GM18505 (cell line): ENCODE measurements around the gene FAM184A.

Source experiments
- ATAC-seq: cut with Tn5 transposase; IDR thresholded peaks from one replicate; pipeline ENCODE4 v1.9.1; 2021; ENCODE audit not compliant: unreplicated experiment
- POLR2A ChIP-seq: IDR thresholded peaks from 4 replicates; pipeline ENCODE4 v1.6.1; 2011; ENCODE audit warnings: borderline replicate concordance; ENCODE audit not compliant: insufficient read depth, insufficient read length; ENCODE audit errors: extremely low read depth

Gene FAM184A

DNA sequence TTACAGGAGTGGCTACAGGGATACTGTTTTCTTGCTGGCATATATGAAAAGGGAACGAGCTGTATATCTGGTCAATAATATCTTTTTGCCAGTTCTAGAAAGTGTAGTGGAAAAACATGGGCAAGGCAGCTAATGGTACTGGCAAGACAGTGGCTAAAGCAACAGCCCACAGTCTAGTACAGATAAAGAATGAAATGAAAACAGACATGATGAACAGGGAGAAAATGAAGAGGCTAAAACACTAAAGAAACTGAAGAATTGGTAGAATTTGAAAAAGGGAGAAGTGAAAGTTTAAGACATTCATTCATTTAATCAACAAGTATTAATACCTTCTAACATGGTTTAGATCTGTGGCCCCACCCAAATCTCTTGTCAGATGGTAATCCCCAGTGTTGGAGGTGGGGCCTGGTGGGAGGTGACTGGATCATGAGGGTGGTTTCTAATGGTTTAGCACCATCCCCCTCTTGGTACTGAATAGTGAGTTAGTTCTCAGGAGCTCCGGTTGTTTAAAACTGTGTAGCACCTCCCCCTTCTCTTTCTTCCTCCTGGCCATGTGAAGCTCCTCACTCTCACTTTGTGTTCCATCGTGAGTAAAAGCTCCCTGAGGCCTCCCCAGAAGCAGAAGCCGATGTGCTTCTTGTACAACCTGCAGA lies 18.1 kb downstream of the FAM184A start:
- no peak for TF ChIP-seq POLR2A
- ATAC-seq = no peak

DNA sequence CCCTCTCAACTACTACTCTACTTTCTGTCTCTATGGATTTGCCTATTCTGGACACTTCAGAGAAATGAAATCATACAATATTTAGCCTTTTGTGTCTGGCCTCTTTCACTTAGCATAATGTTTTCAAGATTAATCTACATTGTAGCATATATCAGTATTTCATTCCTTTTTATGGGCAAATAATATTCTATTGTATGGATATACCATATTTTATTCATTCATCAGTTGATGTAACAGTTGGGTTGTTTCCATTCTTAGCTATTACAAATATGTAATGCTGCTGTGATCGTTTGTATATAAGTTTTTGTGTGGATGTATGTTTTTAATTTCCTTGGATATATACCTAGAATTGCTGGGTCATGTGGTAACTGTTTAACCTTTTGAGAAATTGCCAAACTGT lies 23.4 kb downstream of the FAM184A start:
- TF ChIP-seq POLR2A = no peak
- ATAC-seq = no peak

DNA sequence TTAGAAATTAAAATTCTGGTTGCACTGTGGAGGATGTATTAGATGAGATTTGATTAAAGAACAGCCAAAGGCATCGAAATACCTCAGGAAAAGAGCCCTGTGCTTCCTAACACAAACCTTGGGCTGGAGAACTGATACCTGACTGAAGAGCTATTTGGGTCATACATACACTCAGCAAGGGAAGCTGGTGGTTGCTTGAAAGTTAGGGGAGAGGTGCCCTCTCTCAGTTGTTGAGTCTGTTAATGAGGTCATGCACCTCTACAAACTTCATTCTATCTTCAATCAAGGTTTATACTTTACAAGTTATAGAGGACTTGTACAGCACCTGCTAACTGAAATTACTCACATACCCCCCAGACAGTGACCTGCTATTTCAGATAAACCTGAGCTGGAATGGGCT lies 25.5 kb downstream of the FAM184A start:
- ATAC-seq = no peak
- TF ChIP-seq POLR2A = no peak

DNA sequence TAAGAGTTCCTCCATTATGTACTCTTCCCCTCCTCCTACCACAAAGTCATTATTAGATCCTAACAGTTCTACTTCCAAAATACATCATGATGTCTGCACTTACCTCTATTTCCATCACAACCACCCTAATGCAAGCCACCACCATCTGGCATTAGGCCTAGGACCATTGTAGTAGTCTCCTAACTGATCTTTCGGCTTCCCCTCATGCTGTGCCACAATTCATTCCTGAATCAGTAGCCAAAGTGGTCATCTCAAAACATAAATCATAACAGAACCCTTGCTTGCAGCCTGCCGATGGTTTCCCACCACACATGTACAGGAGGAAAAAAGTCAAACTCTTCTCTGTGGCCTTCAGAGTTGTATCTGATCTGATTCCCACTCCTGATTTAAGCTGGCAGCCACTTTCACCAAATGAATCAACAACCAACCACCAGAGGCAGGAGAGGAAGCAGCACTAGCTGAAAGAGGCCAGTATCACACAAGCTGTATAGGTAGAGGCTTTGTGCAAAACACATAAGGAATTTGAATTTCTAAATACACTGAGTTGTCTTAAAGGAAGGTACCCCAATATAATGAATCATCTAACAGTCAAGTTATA lies 26.1 kb downstream of the FAM184A start:
- no peak for TF ChIP-seq POLR2A
- ATAC-seq = peak; percentile 50

DNA sequence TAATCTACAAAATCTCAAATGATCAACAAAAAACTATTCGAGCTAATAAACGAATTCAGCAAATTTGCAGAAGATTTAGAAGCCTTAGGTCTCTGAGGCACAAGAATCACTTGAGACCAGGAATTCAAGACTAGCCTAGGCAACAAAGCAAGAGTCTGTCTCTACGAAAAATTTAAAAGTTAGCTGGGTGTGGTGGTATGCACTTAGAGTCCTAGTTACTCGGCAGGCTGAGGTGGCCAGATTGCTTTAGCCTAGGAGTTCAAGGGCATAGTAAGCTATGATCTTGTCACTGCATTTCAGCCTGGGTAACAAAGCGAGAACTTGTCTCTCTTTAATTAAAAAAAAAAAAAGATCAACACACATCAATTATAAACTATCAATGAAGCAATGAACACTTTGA lies 34.2 kb downstream of the FAM184A start:
- ATAC-seq = no peak
- no peak for TF ChIP-seq POLR2A

DNA sequence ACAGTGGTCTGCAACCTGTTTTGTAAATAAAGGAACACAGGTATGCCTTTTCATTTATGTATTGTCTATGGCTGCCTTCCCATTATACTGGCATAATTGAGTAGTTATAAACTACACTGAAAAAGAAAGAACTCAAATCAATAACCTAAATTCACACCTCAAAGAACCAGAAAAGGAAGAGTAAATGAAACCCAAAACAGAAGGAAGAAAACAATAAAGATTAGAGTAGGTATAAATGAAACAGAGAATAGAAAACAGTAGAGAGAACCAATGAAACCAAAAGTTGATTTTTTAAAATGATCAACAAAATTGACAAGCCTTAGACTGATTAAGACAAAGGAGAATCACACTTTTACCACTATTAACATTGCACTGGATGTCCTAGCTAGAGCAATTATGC lies 34.7 kb downstream of the FAM184A start:
- ATAC-seq = no peak
- no peak for TF ChIP-seq POLR2A

DNA sequence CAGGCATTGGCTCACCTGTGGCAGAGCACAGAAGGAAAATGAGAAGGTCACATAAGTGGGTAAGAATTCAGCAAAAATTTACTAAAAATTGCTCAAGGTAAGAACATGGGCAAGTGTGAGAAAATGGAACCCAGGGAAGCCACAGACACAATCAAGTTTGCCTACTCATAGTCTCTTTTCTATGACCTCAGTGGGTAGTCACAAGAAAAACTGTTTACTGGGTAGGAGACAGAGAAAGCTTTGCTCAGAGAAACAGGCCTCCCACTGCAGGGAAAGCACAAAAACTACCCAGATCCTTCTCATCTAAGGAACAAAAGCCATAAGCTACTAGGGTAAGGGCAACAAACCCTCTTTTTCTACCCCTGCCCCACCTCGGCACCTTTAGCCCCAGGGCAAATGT lies 35.2 kb downstream of the FAM184A start:
- no peak for TF ChIP-seq POLR2A
- no peak for ATAC-seq

DNA sequence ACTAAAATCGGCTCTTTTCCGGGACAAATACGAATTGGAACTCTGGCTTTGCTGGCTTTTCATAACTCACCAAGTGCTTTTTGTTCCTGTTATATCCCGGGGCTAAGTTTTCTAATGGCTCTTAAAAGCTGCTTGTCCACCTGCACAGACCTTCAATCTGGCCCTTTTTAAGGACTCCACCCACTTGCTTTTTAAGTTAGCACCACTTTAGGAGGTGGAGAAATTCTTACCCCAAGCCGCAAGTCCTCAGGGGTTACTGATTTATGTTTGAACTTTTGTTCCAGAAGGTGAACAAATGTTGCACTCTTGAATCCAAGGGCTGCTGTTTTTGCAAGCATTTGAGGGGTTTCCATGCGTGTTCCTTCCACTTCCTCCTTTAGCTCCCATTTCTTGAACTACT lies 37.8 kb downstream of the FAM184A start:
- no peak for TF ChIP-seq POLR2A
- ATAC-seq = no peak

DNA sequence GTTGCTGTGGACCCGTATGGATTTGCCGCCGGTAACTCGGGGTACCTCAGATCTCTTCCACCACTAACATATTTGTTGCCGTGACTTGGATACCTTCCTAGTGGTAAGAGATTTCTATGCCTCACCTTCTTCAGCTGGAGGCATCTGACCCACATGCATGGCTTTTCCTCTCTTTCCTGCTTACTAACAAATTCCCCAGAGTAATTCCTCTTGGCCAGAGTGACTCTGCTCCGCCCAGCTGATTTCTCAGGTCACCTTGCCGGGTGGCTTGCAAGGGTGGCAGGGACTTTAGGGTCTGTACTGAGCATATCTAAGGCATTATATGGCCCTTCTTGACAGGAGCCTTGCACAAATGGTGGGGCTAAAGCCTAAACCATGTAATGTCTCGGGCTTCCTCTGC lies 38.2 kb downstream of the FAM184A start:
- no peak for ATAC-seq
- TF ChIP-seq POLR2A = no peak

DNA sequence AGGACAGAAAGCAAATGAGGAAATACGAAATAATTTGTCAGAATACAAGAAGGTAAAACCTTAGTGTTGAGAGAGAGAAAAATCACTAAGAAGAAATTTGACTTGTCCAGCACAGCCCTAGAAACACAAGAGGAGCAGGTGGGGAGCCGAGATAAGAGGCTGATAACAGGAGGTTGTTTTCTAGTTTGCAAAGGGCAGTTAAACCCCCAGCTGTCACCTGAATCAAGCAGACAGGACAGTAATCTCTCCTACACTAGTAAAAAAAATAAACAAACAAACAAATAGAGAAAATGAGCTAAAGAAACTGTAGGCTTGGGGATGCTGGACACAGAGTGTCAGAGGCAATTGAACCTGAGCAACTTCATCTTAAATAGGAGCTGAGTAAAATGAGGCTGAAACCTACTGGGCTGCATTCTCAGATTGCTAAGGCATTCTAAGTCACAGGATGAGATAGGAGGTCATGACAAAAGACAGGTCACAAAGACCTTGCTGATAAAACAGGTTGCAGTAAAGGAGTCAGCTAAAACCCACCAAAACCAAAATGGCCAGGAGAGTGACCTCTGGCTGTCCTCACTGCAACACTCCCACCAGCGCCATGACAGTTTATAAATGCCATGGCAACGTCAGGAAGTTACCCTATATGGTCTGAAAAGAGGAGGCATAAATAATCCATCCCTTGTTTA lies 40.4 kb downstream of the FAM184A start:
- no peak for TF ChIP-seq POLR2A
- ATAC-seq = no peak

DNA sequence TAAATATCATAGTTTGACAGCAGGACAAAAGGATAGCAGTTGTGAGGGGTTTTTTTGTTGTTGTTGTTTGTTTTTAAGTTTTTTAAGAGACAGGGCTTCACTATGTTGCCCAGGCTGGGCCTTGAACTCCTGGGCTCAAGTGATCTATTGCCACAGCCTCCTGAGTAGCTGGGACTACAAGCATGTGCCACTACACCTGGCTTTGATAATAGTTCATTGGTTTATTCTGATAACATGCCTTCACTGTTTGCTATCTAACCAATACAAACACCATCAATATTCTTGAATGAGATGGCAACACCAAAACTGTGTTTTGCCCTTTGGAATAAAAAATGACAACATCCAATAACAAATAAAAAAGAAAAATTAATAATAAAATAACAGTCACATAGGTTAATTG lies 41.2 kb downstream of the FAM184A start:
- ATAC-seq = no peak
- TF ChIP-seq POLR2A = no peak

DNA sequence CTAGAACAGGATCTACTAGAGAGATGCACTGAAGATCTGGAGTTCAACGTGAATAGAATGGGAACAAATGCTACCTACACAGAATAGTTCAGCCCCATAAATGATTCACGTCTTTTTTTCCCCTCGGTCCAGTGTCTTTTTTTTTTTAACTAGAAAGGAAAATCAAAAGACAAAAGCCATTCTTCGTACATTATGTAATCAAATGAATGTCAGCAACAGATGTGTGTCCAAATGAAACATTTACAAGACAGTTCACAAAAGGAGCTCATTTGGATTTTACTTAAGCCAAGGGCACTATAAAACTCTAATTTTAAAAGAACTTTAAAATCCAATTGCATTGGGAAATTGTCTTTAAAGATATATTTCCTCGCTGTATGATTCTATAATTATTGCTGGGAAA lies 42.4 kb downstream of the FAM184A start:
- ATAC-seq = no peak

DNA sequence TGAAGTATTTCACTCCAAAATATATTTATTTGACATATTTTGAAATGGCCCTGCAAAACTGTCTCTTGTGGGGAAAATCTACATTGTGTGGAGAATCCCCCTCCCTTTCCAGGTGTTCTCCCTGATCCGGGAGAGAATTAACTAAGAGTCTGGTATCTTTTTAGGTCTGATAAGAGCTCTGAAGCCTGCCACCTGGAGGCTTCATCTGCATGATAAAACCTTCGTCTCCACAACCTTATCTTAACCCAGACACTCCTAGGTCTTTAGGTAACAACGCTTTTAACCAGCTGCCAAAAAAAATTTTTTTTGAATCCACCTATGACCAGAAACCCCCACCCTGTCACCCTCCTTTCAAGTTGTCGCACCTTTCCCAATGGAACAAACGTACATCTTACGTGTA lies 43.0 kb downstream of the FAM184A start:
- no peak for TF ChIP-seq POLR2A
- no peak for ATAC-seq

More for the DNA sequence above, 42.4 kb downstream of the FAM184A start:
- no peak for TF ChIP-seq POLR2A

DNA sequence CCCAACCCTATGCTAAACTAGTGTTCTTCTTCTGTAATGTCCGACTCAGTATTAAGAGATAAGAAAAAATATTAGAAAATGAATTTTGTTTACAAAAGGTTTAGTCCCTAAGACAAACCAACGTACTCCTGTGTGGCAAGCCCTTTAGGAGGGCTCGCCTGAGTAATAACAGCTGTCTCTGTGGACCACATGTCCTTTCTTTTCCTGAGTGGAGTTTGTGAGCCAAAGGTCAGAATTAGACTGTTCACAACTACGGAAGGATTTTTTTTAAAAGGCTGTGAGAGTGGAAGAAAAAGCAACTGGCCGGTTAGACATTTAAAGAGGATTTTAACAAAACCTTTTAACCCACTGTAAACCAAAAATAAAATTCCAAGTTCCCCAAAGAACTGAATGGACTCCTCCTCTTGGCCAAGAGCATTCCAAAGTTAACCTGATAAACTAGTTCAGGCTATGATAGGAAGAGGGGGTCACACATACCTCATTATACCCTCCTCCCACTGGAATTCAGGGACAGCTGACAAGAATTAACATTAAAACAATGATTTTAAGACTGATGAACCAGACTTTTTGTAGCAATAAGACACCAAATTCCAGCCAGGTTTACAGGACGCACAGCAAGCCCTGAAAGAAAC lies 43.5 kb downstream of the FAM184A start:
- TF ChIP-seq POLR2A = no peak
- ATAC-seq = no peak
